ENCODE measurements around the gene UBE3D. TPM values are rescaled to one million over a fixed set of nuclear protein-coding genes. Genes with fewer than 3 reads are reported as not detected.

Gene UBE3D
- total RNA-seq, 1 donor from 2014 or later, result 7.4 TPM

DNA sequence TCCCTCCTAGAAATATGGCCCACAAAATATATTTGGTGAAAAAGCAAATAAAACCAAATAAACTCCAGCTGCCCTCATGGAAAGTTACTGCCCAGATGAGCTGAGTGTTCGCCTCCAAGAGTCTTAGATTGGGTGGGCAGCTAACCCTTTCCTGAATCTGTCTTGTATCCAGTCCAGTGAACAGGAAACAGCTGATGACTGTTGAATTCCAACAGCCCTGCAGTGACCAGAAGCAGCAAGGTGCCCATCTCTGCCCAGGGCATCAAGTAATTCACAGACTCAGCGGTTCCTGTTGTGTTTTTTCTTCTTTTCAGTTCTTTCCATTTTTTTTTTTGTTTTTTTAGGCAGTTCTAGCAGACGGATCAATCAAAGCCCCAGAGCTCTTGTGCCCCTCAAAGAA is 199.2 kb downstream of the UBE3D start:
- H3K27me3 ChIP-seq (ENCODE audit: insufficient read depth, low read length), result no peaks in the 10 kb centered on the region
- no peak overlapping the region for H2AFZ ChIP-seq (ENCODE audit: low read depth, low read length)
- H3K4me3 Mint-ChIP-seq (ENCODE audit: unreplicated experiment), result no peak overlapping the region
- no peak overlapping the region for H3K9ac ChIP-seq (ENCODE audit: low read length)
- H3K9me3 ChIP-seq (ENCODE audit: insufficient read depth, low read depth, low read length), result no peaks in the 10 kb centered on the region
- no peaks in the 10 kb centered on the region for H4K20me1 ChIP-seq (ENCODE audit: insufficient read depth, low read length)
- H3K36me3 Mint-ChIP-seq (ENCODE audit: low read depth, unreplicated experiment), result no peaks in the 10 kb centered on the region
- no peak overlapping the region for H3K27ac Mint-ChIP-seq (ENCODE audit: unreplicated experiment)
- H3K9me3 Mint-ChIP-seq (ENCODE audit: unreplicated experiment), result peaks cover 4% of the 10 kb centered on the region
- no peak overlapping the region for H3K4me2 ChIP-seq (ENCODE audit: low read length)
- no peak overlapping the region for H3K27ac ChIP-seq (ENCODE audit: low read depth, low read length)
- TF ChIP-seq EZH2 (IDR thresholded peaks at IDR 0.05; ENCODE audit: insufficient read depth, low read length), result no peak
- TF ChIP-seq, protein P1, sequence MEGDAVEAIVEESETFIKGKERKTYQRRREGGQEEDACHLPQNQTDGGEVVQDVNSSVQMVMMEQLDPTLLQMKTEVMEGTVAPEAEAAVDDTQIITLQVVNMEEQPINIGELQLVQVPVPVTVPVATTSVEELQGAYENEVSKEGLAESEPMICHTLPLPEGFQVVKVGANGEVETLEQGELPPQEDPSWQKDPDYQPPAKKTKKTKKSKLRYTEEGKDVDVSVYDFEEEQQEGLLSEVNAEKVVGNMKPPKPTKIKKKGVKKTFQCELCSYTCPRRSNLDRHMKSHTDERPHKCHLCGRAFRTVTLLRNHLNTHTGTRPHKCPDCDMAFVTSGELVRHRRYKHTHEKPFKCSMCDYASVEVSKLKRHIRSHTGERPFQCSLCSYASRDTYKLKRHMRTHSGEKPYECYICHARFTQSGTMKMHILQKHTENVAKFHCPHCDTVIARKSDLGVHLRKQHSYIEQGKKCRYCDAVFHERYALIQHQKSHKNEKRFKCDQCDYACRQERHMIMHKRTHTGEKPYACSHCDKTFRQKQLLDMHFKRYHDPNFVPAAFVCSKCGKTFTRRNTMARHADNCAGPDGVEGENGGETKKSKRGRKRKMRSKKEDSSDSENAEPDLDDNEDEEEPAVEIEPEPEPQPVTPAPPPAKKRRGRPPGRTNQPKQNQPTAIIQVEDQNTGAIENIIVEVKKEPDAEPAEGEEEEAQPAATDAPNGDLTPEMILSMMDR (IDR thresholded peaks at IDR 0.05; ENCODE audit: insufficient read depth, low read depth, low read length), result no peak
- H3K4me1 ChIP-seq (ENCODE audit: insufficient read depth, low read length), result peaks cover under 1% of the 10 kb centered on the region
- H3K27me3 Mint-ChIP-seq (ENCODE audit: low read depth, unreplicated experiment), result no peaks in the 10 kb centered on the region
- no peaks in the 10 kb centered on the region for H3K36me3 ChIP-seq (ENCODE audit: insufficient read depth, low read length)
- H3K4me1 Mint-ChIP-seq (ENCODE audit: low read depth, unreplicated experiment), result peaks cover 16% of the 10 kb centered on the region
- no peak overlapping the region for H3K4me3 ChIP-seq (ENCODE audit: insufficient read depth, low read depth, low read length)
- DNase-seq (ENCODE audit: low read depth) (no peak), FAIRE-seq (no peak)
- H3K79me2 ChIP-seq (ENCODE audit: insufficient read depth, low read length), result no peaks in the 10 kb centered on the region

- no peaks in the 10 kb centered on the region for H3K9me3 ChIP-seq (ENCODE audit: insufficient read depth, low read depth, low read length)
- peaks cover 5% of the 10 kb centered on the region for H3K4me1 ChIP-seq (ENCODE audit: insufficient read depth, low read length)
- no peak overlapping the region for H3K27ac Mint-ChIP-seq (ENCODE audit: unreplicated experiment)
- TF ChIP-seq, protein P1 (IDR thresholded peaks at IDR 0.05; ENCODE audit: insufficient read depth, low read depth, low read length), result no peak
- no peak for TF ChIP-seq EZH2 (IDR thresholded peaks at IDR 0.05; ENCODE audit: insufficient read depth, low read length)
- peaks cover 17% of the 10 kb centered on the region for H3K4me1 Mint-ChIP-seq (ENCODE audit: low read depth, unreplicated experiment)
- FAIRE-seq (no peak), DNase-seq (ENCODE audit: low read depth) (no peak)
- H3K4me3 ChIP-seq (ENCODE audit: insufficient read depth, low read depth, low read length), result no peak overlapping the region
- no peak overlapping the region for H3K4me3 Mint-ChIP-seq (ENCODE audit: unreplicated experiment)
- no peaks in the 10 kb centered on the region for H3K36me3 ChIP-seq (ENCODE audit: insufficient read depth, low read length)
- H3K27ac ChIP-seq (ENCODE audit: low read depth, low read length), result no peak overlapping the region
- no peaks in the 10 kb centered on the region for H3K27me3 Mint-ChIP-seq (ENCODE audit: low read depth, unreplicated experiment)
- H3K9ac ChIP-seq (ENCODE audit: low read length), result no peak overlapping the region
- no peaks in the 10 kb centered on the region for H3K27me3 ChIP-seq (ENCODE audit: insufficient read depth, low read length)
- peaks cover 4% of the 10 kb centered on the region for H3K9me3 Mint-ChIP-seq (ENCODE audit: unreplicated experiment)
- no peaks in the 10 kb centered on the region for H4K20me1 ChIP-seq (ENCODE audit: insufficient read depth, low read length)
- H2AFZ ChIP-seq (ENCODE audit: low read depth, low read length), result no peak overlapping the region
- H3K79me2 ChIP-seq (ENCODE audit: insufficient read depth, low read length), result no peaks in the 10 kb centered on the region
- no peak overlapping the region for H3K4me2 ChIP-seq (ENCODE audit: low read length)
- no peaks in the 10 kb centered on the region for H3K36me3 Mint-ChIP-seq (ENCODE audit: low read depth, unreplicated experiment)
These were observed 200.2 kb downstream of the UBE3D start for GRCh38 chr6:82865461-82865860.

DNA sequence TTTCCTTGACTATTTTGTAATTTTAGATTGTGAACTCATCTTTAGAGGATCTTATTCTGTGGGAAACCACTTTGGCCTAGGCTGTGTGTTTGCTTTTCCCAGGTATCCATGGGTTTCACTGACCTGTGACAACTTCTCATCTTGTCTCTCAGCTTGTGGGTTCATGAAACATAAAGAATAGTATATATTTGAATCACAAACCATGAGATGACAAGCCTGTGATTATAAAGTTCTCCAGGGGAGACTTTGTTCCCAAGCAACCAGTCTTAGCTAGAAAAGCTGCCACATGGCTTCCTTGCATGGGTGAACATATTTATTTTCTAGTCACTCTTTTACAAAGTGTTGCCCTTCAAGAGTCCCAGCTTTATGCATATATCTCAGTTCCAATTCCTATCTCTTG is 201.9 kb downstream of the UBE3D start:
- peaks cover 16% of the 10 kb centered on the region for H3K4me1 Mint-ChIP-seq (ENCODE audit: low read depth, unreplicated experiment)
- no peak for FAIRE-seq

More for the DNA sequence above, 201.9 kb downstream of the UBE3D start:
- no peaks in the 10 kb centered on the region for H3K36me3 Mint-ChIP-seq (ENCODE audit: low read depth, unreplicated experiment)
- H3K4me3 Mint-ChIP-seq (ENCODE audit: unreplicated experiment), result no peak overlapping the region
- Histone ChIP-seq H3K4me2 (ENCODE audit: low read length) (no peak overlapping the region), H3K4me3 (ENCODE audit: insufficient read depth, low read depth, low read length) (no peak overlapping the region), H3K27me3 (ENCODE audit: insufficient read depth, low read length) (no peaks in the 10 kb centered on the region), H2AFZ (ENCODE audit: low read depth, low read length) (no peak overlapping the region), H3K79me2 (ENCODE audit: insufficient read depth, low read length) (no peaks in the 10 kb centered on the region), H3K36me3 (ENCODE audit: insufficient read depth, low read length) (no peaks in the 10 kb centered on the region), H4K20me1 (ENCODE audit: insufficient read depth, low read length) (no peaks in the 10 kb centered on the region), H3K9ac (ENCODE audit: low read length) (no peak overlapping the region), H3K9me3 (ENCODE audit: insufficient read depth, low read depth, low read length) (no peaks in the 10 kb centered on the region), H3K4me1 (ENCODE audit: insufficient read depth, low read length) (peaks cover 5% of the 10 kb centered on the region), H3K27ac (ENCODE audit: low read depth, low read length) (no peak overlapping the region)
- peaks cover 3% of the 10 kb centered on the region for H3K9me3 Mint-ChIP-seq (ENCODE audit: unreplicated experiment)
- no peak overlapping the region for H3K27ac Mint-ChIP-seq (ENCODE audit: unreplicated experiment)
- peaks cover 2% of the 10 kb centered on the region for H3K27me3 Mint-ChIP-seq (ENCODE audit: low read depth, unreplicated experiment)
- no peak for DNase-seq (ENCODE audit: low read depth)
- TF ChIP-seq, protein P1 (IDR thresholded peaks at IDR 0.05; ENCODE audit: insufficient read depth, low read depth, low read length), result no peak
- TF ChIP-seq EZH2 (IDR thresholded peaks at IDR 0.05; ENCODE audit: insufficient read depth, low read length), result no peak
